C4-2B (cell line): ENCODE results near the gene DPP6.
"Not testable (repeated sequence)": the region's sequence is repeated elsewhere in the genome, so short reads cannot be mapped to it uniquely, and the experiment has no call there.

Experiments
- ZFX ChIP-seq: fragments of 450-650 bp; IDR thresholded peaks from 2 replicates; pipeline ENCODE4 v1.6.1; 2017
- TF ChIP-seq, protein P1 (sequence below): fragments of 450-650 bp; conservative IDR thresholded peaks from 2 replicates; pipeline ENCODE4 v1.5.1; 2017; ENCODE audit warnings: mild to moderate bottlenecking

DNA sequence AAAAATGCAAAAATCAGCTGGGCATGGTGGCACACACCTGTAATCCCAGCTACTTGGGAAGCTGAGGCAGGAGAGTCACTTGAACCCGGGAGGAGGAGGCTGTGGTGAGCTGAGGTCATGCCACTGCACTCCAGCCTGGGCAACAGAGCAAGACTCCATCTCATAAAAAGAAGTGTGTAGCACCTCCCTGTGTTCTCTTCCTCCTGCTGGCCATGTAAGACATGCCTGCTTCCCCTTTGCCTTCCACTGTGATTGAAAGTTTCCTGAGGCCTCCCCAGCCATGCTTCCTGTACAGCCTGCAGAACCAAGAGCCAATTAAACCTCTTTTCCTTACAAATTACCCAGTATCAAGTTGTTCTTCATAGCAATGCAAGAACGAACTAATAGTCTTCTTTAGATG, 870.3 kb downstream of the DPP6 start:
- TF ChIP-seq, protein P1, sequence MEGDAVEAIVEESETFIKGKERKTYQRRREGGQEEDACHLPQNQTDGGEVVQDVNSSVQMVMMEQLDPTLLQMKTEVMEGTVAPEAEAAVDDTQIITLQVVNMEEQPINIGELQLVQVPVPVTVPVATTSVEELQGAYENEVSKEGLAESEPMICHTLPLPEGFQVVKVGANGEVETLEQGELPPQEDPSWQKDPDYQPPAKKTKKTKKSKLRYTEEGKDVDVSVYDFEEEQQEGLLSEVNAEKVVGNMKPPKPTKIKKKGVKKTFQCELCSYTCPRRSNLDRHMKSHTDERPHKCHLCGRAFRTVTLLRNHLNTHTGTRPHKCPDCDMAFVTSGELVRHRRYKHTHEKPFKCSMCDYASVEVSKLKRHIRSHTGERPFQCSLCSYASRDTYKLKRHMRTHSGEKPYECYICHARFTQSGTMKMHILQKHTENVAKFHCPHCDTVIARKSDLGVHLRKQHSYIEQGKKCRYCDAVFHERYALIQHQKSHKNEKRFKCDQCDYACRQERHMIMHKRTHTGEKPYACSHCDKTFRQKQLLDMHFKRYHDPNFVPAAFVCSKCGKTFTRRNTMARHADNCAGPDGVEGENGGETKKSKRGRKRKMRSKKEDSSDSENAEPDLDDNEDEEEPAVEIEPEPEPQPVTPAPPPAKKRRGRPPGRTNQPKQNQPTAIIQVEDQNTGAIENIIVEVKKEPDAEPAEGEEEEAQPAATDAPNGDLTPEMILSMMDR, result not testable (repeated sequence)
- TF ChIP-seq ZFX, result not testable (repeated sequence)
